ENCODE results near the gene IQSEC3.
A peak's percentile ranks its signal among the peaks of the same experiment; 100 is the strongest.

Gene IQSEC3

GRCh38 chr12:84056-84455 lies 17.5 kb downstream of the IQSEC3 start:
- no peak for DNase-seq

GRCh38 chr12:85191-85666 lies 18.7 kb downstream of the IQSEC3 start:
- DNase-seq: no peak

- no peak for DNase-seq
Measured at GRCh38 chr12:87315-87714, 20.7 kb downstream of the IQSEC3 start.

- no peak for DNase-seq
Measured at GRCh38 chr12:87856-88255, 21.3 kb downstream of the IQSEC3 start.

GRCh38 chr12:89653-90052 lies 23.1 kb downstream of the IQSEC3 start:
- no peak for DNase-seq

GRCh38 chr12:91213-91612 lies 24.6 kb downstream of the IQSEC3 start:
- DNase-seq: peak; percentile 62

GRCh38 chr12:93266-94005 lies 26.9 kb downstream of the IQSEC3 start:
- DNase-seq: peak; percentile 39

- DNase-seq: no peak
Measured at GRCh38 chr12:96543-96942, 30.0 kb downstream of the IQSEC3 start.

GRCh38 chr12:98924-99352 lies 32.4 kb downstream of the IQSEC3 start:
- no peak for DNase-seq

GRCh38 chr12:99605-100004 lies 33.0 kb downstream of the IQSEC3 start:
- DNase-seq: no peak

GRCh38 chr12:101969-102878 lies 35.7 kb downstream of the IQSEC3 start:
- no peak for DNase-seq

- no peak for DNase-seq
Measured at GRCh38 chr12:102879-103168, 36.3 kb downstream of the IQSEC3 start.

- no peak for DNase-seq
Measured at GRCh38 chr12:103169-103981, 36.8 kb downstream of the IQSEC3 start.

- no peak for DNase-seq
Measured at GRCh38 chr12:104551-105081, 38.0 kb downstream of the IQSEC3 start.

- DNase-seq: no peak
Measured at GRCh38 chr12:105696-106095, 39.1 kb downstream of the IQSEC3 start.

- DNase-seq: no peak
Measured at GRCh38 chr12:106118-106591, 39.6 kb downstream of the IQSEC3 start.

GRCh38 chr12:108594-108993 lies 42.0 kb downstream of the IQSEC3 start:
- no peak for DNase-seq

- DNase-seq: peak; percentile 41
Measured at GRCh38 chr12:109446-109845, 42.9 kb downstream of the IQSEC3 start.

- no peak for DNase-seq
Measured at GRCh38 chr12:109872-110271, 43.3 kb downstream of the IQSEC3 start.

- DNase-seq: peak; percentile 20
Measured at GRCh38 chr12:111699-112493, 45.3 kb downstream of the IQSEC3 start.

- DNase-seq: no peak
Measured at GRCh38 chr12:113347-113746, 46.8 kb downstream of the IQSEC3 start.

- no peak for DNase-seq
Measured at GRCh38 chr12:114626-115211, 48.2 kb downstream of the IQSEC3 start.
